GM23338 (cell line): Measurements from ENCODE around the gene GTPBP4. TPM values are rescaled to one million over a fixed set of nuclear protein-coding genes. Genes with fewer than 3 reads are reported as not detected.

ENCODE experiments used
- ATAC-seq: fragments of 200-7000 bp; cut with Tn5 transposase; 3 replicates; pipeline ENCODE4 v1.9.1; 2020
- DNase-seq: peaks from one replicate; pipeline ENCODE4 v3.0.0-alpha.2; 2015; ENCODE audit warnings: low spot score
- H2AFZ ChIP-seq: fragments of 200-600 bp; sonication (generic); 2 replicates; pipeline ENCODE4 v1.8.0; 2016; ENCODE audit warnings: antibody characterized with exemption, mild to moderate bottlenecking, moderate library complexity
- H3F3A ChIP-seq: fragments of 200-600 bp; sonication (generic); replicated peaks from 2 replicates; pipeline ENCODE4 v1.8.0; 2017; ENCODE audit warnings: antibody characterized with exemption, mixed run types, low read depth
- H3K27ac ChIP-seq: fragments of 200-600 bp; sonication (generic); 2 replicates; pipeline ENCODE4 v1.6.1; 2016; ENCODE audit warnings: low read depth
- H3K27me3 ChIP-seq: fragments of 200-600 bp; sonication (generic); 2 replicates; pipeline ENCODE4 v1.8.0; 2016; ENCODE audit warnings: mild to moderate bottlenecking, mixed run types, moderate library complexity; ENCODE audit not compliant: insufficient read depth
- H3K36me3 ChIP-seq: fragments of 200-600 bp; sonication (generic); 2 replicates; pipeline ENCODE4 v1.8.0; 2016; ENCODE audit warnings: mild to moderate bottlenecking; ENCODE audit not compliant: insufficient read depth
- H3K4me1 ChIP-seq: fragments of 200-600 bp; sonication (generic); 2 replicates; pipeline ENCODE4 v1.8.0; 2016; ENCODE audit warnings: mild to moderate bottlenecking, moderate library complexity; ENCODE audit not compliant: insufficient read depth
- H3K4me2 ChIP-seq: fragments of 200-600 bp; sonication (generic); 2 replicates; pipeline ENCODE4 v1.7.1; 2017; ENCODE audit warnings: mixed run types
- H3K4me3 ChIP-seq: fragments of 200-600 bp; sonication (generic); 2 replicates; pipeline ENCODE4 v1.6.1; 2016; ENCODE audit warnings: mixed run types
- H3K79me2 ChIP-seq: fragments of 200-600 bp; sonication (generic); replicated peaks from 2 replicates; pipeline ENCODE4 v1.8.0; 2017; ENCODE audit warnings: mild to moderate bottlenecking; ENCODE audit not compliant: insufficient read depth
- H3K9me2 ChIP-seq: fragments of 200-600 bp; sonication (generic); 2 replicates; pipeline ENCODE4 v1.8.0; 2017; ENCODE audit not compliant: insufficient read depth
- H4K20me1 ChIP-seq: fragments of 200-600 bp; sonication (generic); replicated peaks from 2 replicates; pipeline ENCODE4 v1.8.0; 2017; ENCODE audit warnings: mild to moderate bottlenecking; ENCODE audit not compliant: insufficient read depth
- H3K27ac Mint-ChIP-seq: 2 replicates; pipeline ENCODE4 v1.8.0; 2020; ENCODE audit warnings: inconsistent platforms, mild to moderate bottlenecking, moderate library complexity, mixed read lengths
- H3K27me3 Mint-ChIP-seq: 3 replicates; pipeline ENCODE4 v1.8.0; 2022; ENCODE audit warnings: low read depth, mild to moderate bottlenecking, moderate library complexity, mixed read lengths, inconsistent platforms; ENCODE audit not compliant: insufficient read depth, poor library complexity
- H3K36me3 Mint-ChIP-seq: 3 replicates; pipeline ENCODE4 v1.8.0; 2021; ENCODE audit warnings: low read depth, mild to moderate bottlenecking, inconsistent platforms, moderate library complexity, mixed read lengths
- H3K4me1 Mint-ChIP-seq: 3 replicates; pipeline ENCODE4 v1.8.0; 2020; ENCODE audit warnings: mild to moderate bottlenecking, inconsistent platforms, mixed read lengths
- H3K4me3 Mint-ChIP-seq: 3 replicates; pipeline ENCODE4 v1.8.0; 2021; ENCODE audit warnings: moderate library complexity, mild to moderate bottlenecking, inconsistent platforms, mixed read lengths
- H3K9me3 Mint-ChIP-seq: 3 replicates; pipeline ENCODE4 v1.8.0; 2020; ENCODE audit warnings: moderate library complexity, mild to moderate bottlenecking, inconsistent platforms, mixed read lengths
- CREB1 ChIP-seq: fragments of 250-450 bp; sonication (Bioruptor Pico); IDR thresholded peaks from 2 replicates; pipeline ENCODE4 v1.5.0; 2020; ENCODE audit warnings: low read depth, mild to moderate bottlenecking, moderate library complexity
- ETS1 ChIP-seq: IDR thresholded peaks from 2 replicates; pipeline ENCODE4 v1.6.1; 2016; ENCODE audit warnings: antibody characterized with exemption
- EZH2 ChIP-seq: fragments of 200-600 bp; sonication (generic); IDR thresholded peaks from one replicate; pipeline ENCODE4 v1.8.0; 2017; ENCODE audit warnings: antibody characterized with exemption, mild to moderate bottlenecking, low read depth; ENCODE audit not compliant: unreplicated experiment
- EZH2phosphoT487 ChIP-seq: fragments of 200-600 bp; sonication (generic); IDR thresholded peaks from one replicate; pipeline ENCODE4 v1.8.1; 2018; ENCODE audit warnings: antibody characterized with exemption; ENCODE audit not compliant: unreplicated experiment
- JUNB ChIP-seq: IDR thresholded peaks from one replicate; pipeline ENCODE4 v1.6.1; 2016; ENCODE audit warnings: antibody characterized with exemption; ENCODE audit not compliant: unreplicated experiment
- NANOG ChIP-seq: IDR thresholded peaks from 2 replicates; pipeline ENCODE4 v1.6.1; 2016; ENCODE audit warnings: antibody characterized with exemption, borderline replicate concordance
- REST ChIP-seq: IDR thresholded peaks from one replicate; pipeline ENCODE4 v1.6.1; 2018; ENCODE audit warnings: antibody characterized with exemption; ENCODE audit not compliant: unreplicated experiment
- ZNF114 ChIP-seq: fragments of 250-450 bp; sonication (Bioruptor Pico); IDR thresholded peaks from 2 replicates; pipeline ENCODE4 v1.5.0; 2020; ENCODE audit warnings: mild to moderate bottlenecking, moderate library complexity
- ZNF331 ChIP-seq: fragments of 250-450 bp; sonication (Bioruptor Pico); IDR thresholded peaks from 2 replicates; pipeline ENCODE4 v1.5.0; 2020; ENCODE audit warnings: low read depth, mild to moderate bottlenecking, moderate library complexity
- ZNF462 ChIP-seq: fragments of 250-450 bp; sonication (Bioruptor Pico); IDR thresholded peaks from 2 replicates; pipeline ENCODE4 v1.5.0; 2020; ENCODE audit warnings: mild to moderate bottlenecking, moderate library complexity
- polyA plus RNA-seq: library from polyadenylated mRNA; unstranded; fragments of >200 nt; fragmentation: Nextera tagmentation; extraction: Ambion mirVana; gene quantifications from 2 replicates; pipeline ENCODE4 v1.2.1, GENCODE V29; 2016
- total RNA-seq: library from RNA; depleted of rRNA; stranded (reverse); fragments of >200 nt; shearing (Covaris generic); gene quantifications from 2 replicates; pipeline ENCODE4 v1.2.3, GENCODE V29; 2014

Gene GTPBP4
- total and polyA plus RNA-seq, 2 experiments from 2014 or later, result 56.5 to 62.6 TPM

GRCh38 chr10:983971-984655, 4.1 kb upstream of the GTPBP4 start:
- Histone ChIP-seq H2AFZ (no peak overlapping the region), H3K36me3 (no peaks in the 10 kb centered on the region), H3K79me2 (peaks cover 9% of the 10 kb centered on the region), H3K27me3 (no peaks in the 10 kb centered on the region), H3K4me2 (no peak overlapping the region), H3F3A (0 out of 2 replicates have a peak, but pooled peaks cover 2% of the 10 kb centered on the region), H3K9me2 (no peaks in the 10 kb centered on the region), H4K20me1 (peaks cover 2% of the 10 kb centered on the region; the same call in 1 of the 2 replicates), H3K4me3 (no peak overlapping the region), H3K4me1 (peaks cover 12% of the 10 kb centered on the region), H3K27ac (no peak overlapping the region)
- Mint-ChIP-seq H3K36me3 (peaks cover 27% of the 10 kb centered on the region), H3K27me3 (peaks cover 16% of the 10 kb centered on the region), H3K4me1 (peaks cover 7% of the 10 kb centered on the region), H3K9me3 (peaks cover 29% of the 10 kb centered on the region), H3K27ac (no peak overlapping the region), H3K4me3 (no peak overlapping the region)
- no peak for DNase-seq
- no peak for ATAC-seq
- TF ChIP-seq CREB1, result no peak

GRCh38 chr10:985361-985760, 2.9 kb upstream of the GTPBP4 start:
- 0 out of 2 replicates have a peak, but pooled peaks cover 8% of the 10 kb centered on the region for H3F3A ChIP-seq
- Mint-ChIP-seq H3K9me3 (peaks cover 16% of the 10 kb centered on the region), H3K27me3 (peaks cover 19% of the 10 kb centered on the region), H3K36me3 (peaks cover 30% of the 10 kb centered on the region), H3K4me3 (no peak overlapping the region), H3K4me1 (peaks cover 17% of the 10 kb centered on the region), H3K27ac (no peak overlapping the region)
- H3K27ac ChIP-seq, result no peak overlapping the region
- H3K9me2 ChIP-seq, result no peaks in the 10 kb centered on the region
- peaks cover 21% of the 10 kb centered on the region for H3K79me2 ChIP-seq
- H3K27me3 ChIP-seq, result no peaks in the 10 kb centered on the region
- H4K20me1 ChIP-seq, result peaks cover 14% of the 10 kb centered on the region
- H2AFZ ChIP-seq, result no peak overlapping the region
- H3K36me3 ChIP-seq, result 0 out of 2 replicates have a peak, but pooled peaks cover 5% of the 10 kb centered on the region
- peaks cover 21% of the 10 kb centered on the region for H3K4me1 ChIP-seq
- ATAC-seq, result no peak
- no peak overlapping the region for H3K4me2 ChIP-seq
- no peak overlapping the region for H3K4me3 ChIP-seq
- DNase-seq, result no peak
- TF ChIP-seq EZH2 (no peak), NANOG (no peak), ETS1 (no peak), ZNF331 (CRISPR knock-in tag) (no peak), EZH2phosphoT487 (no peak), REST (no peak), ZNF114 (CRISPR knock-in tag) (no peak), ZNF462 (CRISPR knock-in tag) (no peak), JUNB (no peak)
